Activated gamma-delta T cell treated with Interleukin-2 at 50 U/mL for 16 hours (primary cell): ENCODE results near the gene MMD.

Experiments
- DNase-seq: peaks from one replicate; pipeline ENCODE4 v3.0.0-alpha.2; 2020

Gene MMD

DNA sequence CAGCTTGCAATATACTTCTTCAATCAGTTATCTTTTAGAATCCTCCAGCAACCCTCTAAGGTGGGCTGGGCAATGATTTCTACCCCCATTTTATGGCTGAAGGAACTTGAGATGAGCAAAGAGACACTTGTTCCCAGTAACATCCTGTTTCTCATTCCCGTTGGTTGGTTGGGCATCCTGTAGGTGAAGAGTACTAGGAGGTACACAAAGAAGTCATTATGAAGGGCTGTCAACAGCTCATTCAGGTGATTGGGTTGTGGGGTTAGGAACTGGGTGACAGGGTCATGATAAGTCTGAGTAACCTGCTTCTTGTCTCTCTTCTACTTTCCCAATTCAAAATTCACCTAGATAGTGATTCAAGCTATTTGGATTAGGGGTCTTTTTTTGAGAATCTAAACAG lies 76.5 kb downstream of the MMD start:
- no peak for DNase-seq

GRCh38 chr17:55344514-55344997 lies 77.1 kb downstream of the MMD start:
- DNase-seq: no peak

- no peak for DNase-seq
These were observed 77.6 kb downstream of the MMD start for GRCh38 chr17:55343900-55344513.

- no peak for DNase-seq
These were observed 78.6 kb downstream of the MMD start for GRCh38 chr17:55342800-55343585.
